GM04503 (cell line): ENCODE data around the gene TUBB4A.
A peak's percentile ranks its signal among the peaks of the same experiment; 100 is the strongest.
"Not testable (repeated sequence)": the region's sequence is repeated elsewhere in the genome, so short reads cannot be mapped to it uniquely, and the experiment has no call there.

Experiments
- DNase-seq: peaks from one replicate; pipeline ENCODE4 v3.0.0-alpha.2; 2012; ENCODE audit warnings: low read depth

TUBB4A gene

DNA sequence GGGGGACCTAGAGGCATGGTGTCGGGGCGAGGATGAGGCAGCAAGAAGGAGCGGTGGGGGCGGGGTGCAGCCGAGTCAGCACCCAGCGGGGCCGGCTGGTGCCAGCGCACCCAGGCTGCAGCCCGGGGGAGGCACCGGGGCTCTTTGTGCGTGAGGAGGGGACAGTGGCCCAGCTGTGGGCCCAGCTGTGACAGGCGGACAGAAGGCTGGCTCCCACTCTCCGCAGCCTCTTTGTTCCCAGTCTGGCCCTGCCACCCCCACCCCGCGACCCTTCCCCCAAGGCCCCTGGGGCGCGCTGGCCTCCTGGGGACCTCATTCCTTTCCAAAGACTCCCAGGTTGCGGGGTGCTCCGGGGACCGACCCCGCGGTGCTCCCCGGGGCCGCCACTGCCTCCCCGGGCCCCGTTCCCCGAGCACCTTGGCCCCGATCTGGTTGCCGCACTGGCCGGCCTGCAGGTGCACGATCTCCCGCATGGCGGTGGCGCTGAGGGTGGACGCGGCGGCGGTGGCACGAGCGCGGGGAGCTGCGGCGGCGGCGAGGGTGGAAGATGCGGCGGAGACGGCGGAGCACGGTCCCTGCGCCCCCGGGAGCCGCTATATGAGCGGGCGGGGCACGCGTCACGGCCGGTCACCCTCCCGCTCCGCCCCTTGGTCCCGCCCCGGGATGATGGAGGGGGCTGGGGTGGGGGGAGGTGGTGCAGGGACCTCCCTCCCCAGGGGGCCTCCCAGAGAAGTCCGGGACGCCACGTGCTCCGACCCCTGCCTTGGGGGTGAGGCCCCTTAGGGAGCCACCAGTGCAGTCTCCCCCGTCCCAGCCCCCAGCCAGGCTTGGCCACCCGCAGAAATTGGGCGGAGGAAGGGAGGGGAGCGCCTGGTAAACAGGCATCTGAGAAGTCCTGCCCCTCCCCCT lies at the start of gene TUBB4A:
TUBB4A (minus strand) TSS at position 570 of the 909 bp plus-strand sequence; CDS start at position 473, 97 bp downstream.
- no peak for DNase-seq

DNA sequence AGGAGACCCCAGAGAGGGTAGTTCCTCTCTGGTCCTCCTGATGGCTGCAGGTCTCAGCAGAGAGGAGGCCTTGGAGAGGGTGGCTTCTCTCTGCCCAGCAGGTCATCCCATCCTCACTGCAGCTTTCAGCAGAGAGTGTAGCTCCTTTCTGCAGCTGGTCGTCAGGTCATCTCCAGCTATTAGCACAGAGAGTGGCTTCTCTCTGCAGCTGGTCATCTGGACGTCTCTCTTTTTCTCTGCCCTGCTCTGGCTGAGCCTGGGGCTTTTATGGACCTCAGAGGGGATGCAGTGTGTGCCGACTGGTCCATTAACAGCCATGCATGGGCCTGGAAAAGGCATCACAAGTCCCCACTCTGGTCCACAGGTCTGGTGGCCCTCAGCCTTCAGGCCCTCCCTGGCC lies 49.0 kb upstream of the TUBB4A start:
- DNase-seq = no peak

DNA sequence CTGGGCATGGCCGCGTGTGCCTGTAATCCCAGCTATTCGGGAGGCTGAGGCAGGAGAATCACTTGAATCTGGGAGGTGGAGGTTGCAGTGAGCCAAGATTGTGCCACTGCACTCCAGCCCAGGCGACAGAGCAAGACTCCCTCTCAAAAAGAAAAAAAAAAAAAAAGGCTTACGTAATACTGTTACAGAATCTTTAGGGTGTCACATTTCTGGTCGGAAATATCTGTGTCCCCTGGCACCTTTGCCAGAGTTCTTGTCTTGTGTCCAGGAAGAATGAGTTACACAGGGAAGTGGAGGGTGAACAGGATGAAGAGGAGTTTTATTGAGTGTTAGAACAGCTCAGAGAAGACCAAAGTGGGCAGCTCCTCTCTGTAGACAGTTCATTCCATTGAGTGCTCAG lies 48.6 kb upstream of the TUBB4A start:
- DNase-seq = not testable (repeated sequence)

DNA sequence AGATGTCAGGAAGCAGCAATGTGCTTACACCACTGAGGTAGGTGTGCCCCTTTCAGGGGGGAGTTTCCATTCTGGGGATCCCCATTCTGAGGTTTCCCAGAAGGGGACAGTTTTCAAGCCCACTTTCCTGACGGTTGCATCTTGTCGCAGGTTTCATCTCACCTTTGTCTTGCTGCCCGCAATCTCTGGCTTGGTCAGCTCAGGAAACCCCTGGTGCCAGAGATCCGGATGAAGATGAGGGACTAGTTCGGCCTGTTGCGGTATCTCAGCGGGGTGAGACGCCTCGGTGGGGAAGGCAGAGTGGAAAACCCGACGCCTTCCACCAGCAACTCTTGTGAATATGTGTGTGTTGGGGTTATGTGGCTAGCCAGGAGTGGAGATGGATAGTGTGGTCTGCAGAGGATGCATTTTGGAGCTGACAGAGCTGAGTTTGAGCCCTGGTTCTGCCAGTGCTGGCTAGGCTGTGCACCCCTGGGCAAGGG lies 41.8 kb upstream of the TUBB4A start:
- no peak for DNase-seq

DNA sequence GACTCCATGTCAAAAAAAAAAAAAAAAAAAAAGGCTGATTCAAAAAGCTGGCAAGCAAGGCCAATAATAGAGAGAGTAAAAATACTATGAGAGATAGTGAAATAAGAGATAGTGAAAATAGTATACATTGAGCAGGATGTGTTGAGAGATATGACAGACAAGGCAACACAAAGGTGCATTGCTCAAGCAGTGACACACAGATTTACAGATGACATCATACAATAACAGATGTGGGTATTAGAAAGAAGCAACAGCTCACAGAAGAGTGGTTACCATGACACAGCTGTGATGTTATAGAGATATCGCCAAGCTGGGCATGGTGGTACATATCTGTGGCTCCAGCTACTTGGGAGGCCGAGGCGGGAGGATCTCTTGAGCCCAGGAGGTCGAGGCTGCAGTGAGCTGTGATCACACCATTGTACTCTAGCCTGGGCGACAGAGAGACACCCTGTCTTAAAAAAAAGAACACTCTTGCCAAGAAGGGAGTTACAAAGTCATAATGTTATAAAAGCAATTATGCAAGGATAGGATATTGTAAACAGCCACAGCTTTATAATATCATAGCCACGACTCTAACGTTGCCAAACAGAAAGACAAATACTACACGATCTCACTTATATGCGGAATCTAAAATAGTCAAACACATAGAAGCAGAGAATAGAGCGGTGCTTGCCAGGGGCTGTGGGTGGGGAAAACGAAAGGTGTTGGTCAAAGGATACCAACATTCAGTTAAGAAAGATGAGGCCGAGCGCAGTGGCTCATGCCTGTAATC lies 39.0 kb upstream of the TUBB4A start:
- DNase-seq = no peak

DNA sequence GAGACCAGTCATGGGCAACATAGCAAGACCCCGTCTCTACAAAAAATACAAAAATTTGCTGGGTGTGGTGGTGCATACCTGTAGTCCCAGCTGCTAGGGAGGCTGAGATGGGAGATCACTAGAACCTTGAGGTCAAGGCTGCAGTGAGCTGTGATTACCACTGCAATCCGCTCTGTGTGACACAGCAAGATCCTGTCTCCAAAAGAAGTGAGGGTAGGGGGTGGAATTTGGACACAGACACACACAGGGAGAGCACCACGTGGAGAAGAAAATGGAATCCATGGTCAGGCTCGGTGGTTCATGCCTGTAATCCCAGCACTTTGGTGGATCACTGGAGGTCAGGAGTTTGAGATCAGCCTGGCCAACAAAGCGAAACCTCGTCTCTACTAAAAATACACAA lies 37.4 kb upstream of the TUBB4A start:
- DNase-seq = no peak

DNA sequence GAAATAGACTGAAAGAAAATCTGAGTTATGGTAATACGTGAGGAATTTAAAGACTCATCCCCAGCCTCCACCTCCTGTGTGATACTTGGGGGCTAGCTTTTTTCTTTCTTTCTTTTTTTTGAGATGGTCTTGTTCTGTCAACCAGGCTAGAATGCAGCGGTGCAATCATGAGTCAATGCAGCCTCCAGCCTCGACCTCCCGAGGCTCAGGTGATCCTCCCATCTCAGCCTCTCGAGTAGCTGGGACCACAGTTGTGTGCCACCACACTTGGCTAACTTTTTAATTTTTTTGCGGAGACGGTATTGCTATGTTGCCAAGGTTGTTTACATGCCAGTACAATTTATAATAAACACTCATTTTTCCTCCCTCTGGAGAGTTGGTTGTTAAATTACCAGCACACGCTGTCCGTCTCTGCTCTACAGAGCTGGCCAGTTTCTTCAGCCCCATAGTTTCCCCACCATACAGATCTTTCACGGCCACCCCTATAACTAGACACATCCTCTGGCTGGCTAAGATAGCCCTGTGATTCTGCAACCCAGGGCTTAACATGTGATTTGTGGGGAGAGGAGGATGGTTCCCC lies 33.5 kb upstream of the TUBB4A start:
- DNase-seq = no peak

DNA sequence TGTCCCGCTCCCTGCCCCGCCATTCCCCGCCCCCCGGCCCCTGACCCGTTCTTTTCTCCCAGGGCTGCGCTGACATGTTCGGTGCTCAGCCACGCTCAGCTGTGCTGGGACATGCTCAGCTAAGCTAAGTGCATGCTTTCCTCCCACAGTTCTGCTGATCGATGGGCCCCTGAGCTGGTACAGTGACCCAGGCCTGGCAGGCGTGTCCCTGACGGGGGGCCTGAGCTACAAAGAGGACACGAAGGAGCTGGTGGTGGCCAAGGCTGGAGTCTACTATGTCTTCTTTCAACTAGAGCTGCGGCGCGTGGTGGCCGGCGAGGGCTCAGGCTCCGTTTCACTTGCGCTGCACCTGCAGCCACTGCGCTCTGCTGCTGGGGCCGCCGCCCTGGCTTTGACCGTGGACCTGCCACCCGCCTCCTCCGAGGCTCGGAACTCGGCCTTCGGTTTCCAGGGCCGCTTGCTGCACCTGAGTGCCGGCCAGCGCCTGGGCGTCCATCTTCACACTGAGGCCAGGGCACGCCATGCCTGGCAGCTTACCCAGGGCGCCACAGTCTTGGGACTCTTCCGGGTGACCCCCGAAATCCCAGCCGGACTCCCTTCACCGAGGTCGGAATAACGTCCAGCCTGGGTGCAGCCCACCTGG lies 32.5 kb upstream of the TUBB4A start:
- no peak for DNase-seq

DNA sequence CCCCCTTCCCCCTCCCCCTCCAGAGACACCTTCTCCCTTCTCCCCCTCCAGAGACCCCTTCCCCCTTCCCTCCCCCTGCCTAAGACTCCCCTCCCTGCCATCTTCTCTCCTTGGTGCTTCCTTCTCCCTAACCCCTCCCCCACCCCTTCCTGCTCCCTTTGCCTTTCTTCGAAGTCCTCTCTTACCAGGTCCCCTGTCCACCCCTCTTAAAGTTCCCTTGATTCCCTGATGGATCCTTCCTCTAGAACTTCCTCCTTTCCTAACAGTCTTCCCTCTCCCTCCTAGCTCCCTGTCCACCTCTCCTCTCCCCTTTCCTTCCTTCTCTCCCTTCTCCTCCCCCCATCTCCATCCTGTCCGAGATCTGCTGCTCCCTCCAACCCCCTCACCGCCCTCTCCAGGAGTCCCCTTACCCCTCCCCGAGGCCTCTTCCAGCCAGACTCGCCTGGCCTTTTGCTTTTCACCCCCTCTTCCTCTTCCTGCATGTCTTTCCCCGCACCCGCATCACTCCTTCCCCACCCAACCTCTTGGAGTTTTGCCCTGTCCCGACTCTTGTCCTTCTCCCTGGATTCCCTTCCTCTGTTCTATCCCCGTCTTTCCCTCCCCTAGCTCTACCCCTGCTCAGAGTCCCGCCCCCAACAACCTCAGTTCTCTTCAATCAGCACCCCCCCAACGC lies 31.8 kb upstream of the TUBB4A start:
- no peak for DNase-seq

DNA sequence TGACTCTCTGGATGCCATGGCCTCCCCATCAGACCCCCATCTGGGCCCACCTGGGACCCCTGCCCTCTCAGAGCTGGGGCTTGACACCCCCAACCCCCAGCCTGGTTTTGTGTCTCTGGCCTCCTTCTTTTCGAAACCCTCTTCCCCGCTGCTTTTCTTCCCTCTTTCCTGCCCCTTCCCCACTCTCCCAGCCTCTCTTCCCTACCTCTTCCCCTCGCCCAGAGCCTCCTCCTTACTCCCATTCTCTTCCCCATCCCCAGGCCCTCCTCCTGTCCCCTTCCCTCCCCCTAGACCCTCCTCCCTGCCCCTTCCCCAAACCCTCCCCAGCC lies 30.9 kb upstream of the TUBB4A start:
- no peak for DNase-seq

DNA sequence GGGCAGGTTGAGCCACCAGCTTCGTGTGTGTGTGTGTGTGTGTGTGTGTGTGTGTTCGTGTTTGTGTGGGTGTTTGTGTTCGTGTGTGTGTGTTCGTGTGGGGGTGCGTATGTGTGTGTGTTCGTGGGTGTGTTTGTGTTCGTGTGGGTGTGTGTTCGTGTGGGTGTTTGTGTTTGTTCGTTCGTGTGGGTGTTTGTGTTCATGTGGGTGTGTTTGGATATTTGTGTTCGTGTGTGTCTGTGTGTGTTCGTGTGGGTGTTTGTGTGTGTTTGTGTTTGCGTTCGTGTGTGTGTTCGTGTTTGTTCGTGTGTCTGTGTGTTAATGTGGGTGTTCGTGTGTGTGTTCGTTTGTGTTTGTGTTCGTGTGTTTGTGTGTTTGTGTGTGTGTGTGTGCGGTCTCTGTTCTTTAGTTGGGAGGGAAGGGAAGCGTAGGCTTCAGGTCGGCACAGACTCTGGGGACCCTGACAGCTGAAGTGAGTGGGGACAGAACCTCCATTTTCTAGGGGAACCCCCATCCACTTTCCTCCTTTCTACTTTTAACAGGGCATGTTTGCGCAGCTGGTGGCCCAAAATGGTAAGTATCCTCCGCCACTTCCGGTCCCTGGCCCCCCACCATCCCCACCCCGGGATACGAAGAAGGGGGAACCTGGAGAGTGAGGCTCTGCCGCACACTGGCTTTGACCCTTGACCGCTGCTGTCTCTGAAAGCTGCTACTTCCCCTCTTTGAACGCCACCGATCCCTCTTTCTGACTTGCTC lies 30.3 kb upstream of the TUBB4A start:
- no peak for DNase-seq

DNA sequence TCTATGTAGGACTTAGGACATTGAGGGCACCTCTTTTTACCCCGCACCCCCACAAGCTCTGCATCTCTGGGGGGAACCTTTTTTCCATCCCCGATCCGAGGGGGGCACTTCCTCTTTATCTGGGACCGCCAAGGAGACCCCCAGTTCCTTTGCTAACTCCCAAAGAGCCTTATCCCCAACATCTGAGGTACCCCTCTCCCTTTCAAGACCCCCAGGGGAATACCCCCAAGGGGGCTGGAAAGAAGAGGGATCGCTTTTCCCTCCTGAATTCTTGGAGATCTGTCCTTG lies 29.8 kb upstream of the TUBB4A start:
- no peak for DNase-seq

DNA sequence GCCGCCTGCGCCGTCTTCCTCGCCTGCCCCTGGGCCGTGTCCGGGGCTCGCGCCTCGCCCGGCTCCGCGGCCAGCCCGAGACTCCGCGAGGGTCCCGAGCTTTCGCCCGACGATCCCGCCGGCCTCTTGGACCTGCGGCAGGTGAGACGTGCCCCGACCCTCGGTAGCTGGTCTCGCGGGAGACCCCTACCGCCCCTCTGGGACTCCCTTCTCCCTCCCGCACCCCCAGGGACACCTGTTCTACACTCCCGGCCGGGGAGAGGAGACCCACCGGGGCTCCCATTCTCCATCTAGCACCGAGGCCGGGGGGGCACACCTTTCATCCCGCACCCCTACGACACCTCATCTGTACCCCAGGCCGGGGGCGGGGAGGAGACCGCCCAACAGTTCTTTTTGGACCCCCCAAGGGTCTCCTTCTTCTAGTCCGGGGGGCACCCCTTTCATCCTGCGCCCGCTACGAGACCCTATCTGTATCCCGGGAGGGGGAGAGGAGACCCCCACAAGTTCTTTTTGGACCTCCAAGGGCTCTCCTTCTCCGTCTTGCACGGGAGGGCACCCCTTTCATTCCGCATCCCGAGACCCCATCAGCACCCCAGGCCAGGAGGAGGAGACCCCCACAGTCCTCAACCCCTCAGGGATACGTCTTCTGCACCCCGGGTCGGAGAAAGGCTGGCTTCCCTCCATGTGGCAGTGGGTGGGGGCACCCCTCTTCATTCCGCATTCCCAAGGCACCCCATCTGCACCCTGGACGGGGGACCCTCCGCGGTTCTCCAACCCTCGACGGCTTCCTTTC lies 29.2 kb upstream of the TUBB4A start:
- no peak for DNase-seq

DNA sequence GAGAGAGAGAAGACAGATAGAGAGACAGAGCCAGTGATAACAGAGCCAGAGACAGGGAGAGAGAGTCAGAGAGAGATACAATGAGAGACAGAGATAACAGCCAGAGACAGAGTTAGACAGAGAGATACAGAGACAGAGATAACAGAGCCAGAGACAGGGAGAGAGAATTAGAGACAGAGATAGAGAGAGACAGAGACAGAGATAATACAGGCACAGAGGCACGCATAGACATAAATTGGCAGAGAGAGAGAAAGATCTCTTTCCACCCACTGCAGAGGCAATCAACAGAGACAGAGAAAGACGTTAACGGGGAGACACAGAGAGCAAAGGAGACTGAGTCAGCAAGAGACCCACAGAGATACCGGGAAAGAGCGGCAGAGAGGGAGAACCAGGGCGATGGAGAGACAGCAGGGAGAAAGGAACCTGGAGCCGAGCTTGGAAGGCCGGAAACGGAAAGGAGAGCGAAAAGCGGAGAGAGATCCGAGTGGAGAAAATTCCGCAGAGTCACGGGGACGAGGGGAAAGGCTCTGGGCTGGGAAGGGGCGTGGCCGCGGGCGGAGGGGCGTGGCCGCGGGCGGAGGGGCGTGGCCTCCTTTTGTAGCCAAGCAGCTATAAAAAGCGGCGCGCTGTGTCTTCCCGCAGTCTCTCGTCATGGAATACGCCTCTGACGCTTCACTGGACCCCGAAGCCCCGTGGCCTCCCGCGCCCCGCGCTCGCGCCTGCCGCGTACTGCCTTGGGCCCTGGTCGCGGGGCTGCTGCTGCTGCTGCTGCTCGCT lies 28.5 kb upstream of the TUBB4A start, which contains the start of gene TNFSF9:
TNFSF9 (plus strand) TSS at position 641 of the 777 bp plus-strand sequence; CDS start at position 652, 11 bp downstream.
- DNase-seq = peak; percentile 54

DNA sequence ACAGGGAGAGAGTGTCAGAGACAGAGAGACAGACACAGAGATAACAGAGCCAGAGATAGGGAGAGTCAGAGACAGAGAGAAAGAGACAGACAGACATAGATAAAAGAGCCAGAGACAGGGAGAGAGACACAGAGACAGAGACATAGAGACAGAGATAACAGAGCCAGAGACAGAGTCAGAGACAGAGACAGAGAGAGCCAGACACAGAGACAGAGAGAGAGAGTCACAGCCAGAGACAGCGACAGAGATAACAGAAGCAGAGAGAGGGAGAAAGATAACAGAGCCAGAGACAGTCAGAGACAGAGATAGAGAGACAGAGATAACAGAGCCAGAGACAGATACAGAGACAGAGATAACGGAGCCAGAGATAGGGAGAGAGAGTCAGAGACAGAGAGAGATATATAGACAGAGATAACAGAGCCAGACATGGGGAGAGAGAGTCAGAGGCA lies 27.9 kb upstream of the TUBB4A start:
- no peak for DNase-seq

DNA sequence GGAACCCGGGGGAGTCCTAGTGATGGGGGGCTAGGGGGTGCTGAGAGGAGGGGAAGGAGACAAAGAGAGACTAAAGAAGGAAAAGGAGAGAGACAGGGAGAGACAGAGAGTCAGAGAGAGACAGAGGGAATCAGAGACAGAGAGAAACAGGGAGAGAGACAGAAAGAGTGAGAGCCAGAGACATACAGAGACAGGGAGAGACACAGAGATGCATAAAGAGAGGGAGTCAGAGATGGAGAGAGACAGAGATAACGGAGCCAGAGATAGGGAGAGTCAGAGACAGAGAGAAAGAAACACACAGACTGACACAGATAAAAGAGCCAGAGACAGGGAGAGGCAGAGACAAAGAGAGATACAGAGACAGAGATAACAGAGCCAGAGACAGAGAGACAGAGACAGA lies 27.2 kb upstream of the TUBB4A start:
- DNase-seq = no peak

DNA sequence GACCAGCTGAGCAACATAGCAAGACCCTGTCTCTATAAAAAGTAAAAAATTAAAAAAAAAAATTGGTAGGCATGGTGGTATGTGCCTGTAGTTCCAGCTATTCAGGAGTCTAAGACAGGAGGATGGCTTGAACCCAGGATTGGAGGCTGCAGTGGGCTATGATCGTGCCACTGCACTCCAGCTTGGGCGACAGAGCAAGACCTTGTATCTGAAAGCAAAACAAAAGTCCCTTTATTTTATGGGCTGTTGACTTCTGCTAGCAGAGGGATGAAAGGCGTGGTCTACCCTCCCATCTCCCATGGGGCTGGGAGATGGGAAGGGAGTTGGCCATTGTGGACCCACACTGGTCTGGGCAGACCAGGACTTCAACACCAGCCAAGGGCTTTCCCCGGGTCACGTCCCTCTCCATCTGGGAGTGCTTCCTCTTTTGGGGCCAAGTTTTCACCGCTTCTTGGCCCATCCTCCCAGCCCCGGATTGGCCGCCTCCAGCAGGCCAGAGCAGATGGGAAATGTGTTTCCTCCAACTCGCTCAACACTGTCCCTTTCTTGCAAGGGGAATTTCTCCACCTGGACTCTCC lies 26.5 kb upstream of the TUBB4A start:
- no peak for DNase-seq

DNA sequence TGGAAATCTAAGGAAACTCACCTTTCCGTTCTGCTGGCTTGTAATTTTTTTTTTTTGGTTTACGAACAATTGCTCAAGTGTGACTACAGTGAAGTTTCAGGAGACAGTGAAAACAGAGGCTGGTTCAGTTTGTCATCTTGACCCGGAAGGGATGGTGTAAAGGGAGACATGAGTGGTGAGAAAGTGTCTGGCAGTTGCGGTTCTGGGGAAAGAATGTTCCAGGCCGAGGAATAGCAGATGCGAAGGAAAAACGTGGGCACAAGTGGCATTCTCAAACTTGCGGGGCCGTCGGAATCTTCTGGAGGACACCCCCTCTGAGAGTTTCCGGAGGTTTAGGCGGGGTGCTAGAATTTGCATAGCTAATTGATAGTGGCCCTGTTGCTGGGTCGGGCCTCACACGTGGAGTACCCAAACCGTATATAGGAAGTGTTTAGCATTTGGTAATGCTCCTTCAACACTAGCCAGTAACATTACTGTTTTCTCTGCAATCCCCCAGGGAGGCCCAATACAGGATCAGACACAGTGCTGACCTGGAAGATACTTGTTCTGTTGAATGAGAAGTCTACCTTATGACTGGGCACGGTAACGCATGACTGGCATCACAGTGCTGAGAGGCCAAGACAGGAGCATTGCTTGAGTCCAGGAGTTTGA lies 25.9 kb upstream of the TUBB4A start:
- DNase-seq = no peak

DNA sequence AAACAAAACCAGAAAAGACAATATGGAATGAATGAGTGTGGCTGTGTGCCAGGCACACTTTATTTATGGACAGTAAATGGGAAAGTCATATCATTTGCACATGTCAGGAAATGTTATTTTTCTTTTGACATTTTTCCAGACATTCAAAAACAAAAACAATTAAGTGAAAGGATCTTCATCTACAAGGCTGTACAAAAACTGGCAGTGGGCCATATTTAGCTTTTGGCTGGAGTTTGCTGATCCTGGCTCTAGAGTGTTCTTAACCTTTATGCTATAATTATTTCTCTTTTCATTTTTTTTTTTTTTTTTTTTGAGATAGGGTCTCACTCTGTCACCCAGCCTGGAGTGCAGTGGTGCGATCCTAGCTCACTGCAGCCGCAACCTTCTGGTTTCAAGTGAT lies 22.2 kb upstream of the TUBB4A start:
- DNase-seq = no peak
